Measurements from ENCODE around the gene TMEM179B.

DNA sequence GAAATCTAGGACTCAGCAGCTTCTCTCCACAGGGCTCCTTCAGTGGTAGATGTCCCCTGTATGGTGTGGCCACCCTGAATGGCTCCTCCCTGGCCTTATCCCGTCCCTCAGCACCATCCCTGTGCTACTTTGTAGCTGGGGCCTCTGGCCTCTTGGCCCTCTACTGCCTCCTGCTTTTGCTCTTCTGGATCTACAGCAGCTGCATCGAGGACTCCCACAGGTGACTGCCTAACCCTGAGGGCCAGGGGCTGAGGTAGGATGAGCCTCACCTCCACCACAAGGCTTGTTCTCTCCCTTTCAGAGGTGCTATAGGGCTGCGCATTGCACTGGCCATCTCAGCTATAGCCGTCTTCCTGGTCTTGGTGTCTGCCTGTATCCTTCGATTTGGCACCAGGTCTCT lies 1.8 kb downstream of the TMEM179B start:
- TF ChIP-seq CTCF (IDR thresholded peaks at IDR 0.05), result no peak
- no peak for TF ChIP-seq POLR2A (IDR thresholded peaks at IDR 0.05)
